Measurements from ENCODE around the gene PITRM1.
"Not testable (repeated sequence)": the region's sequence is repeated elsewhere in the genome, so short reads cannot be mapped to it uniquely, and the experiment has no call there.

The PITRM1 gene

DNA sequence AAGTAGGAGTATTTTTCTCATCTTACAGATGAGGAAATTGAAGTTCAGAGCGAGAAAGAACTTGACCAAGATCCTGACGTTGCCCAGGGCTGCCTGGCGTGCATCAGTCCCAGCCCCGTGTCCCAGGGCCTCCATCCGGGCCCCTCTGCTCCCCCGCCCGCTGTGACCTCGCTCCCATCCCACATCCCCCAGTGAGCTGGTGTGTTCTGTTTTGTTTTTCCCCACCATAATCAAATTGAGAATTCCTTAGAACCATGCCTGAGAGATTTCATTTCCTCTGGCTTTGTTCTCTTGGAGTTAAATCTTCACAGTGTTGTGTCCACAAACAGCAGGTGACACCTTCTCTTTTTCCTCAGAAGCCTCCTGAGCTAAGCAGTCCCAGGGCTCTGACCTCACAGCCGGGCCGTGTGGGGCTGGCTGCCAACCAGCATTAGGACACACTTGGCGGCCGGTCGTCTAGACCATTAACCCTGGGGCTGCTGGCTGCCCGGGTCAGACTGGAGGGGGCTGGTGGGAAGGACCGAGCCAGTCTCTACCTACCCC lies 60.9 kb downstream of the PITRM1 start:
- H3K9me3 ChIP-seq (ENCODE audit: low read length), result no peaks in the 10 kb centered on the region
- no peak overlapping the region for H3K27ac ChIP-seq (ENCODE audit: low read depth, low read length)
- peaks cover 10% of the 10 kb centered on the region for H3K36me3 ChIP-seq (ENCODE audit: insufficient read depth, low read length)
- no peak overlapping the region for H3K9ac ChIP-seq (ENCODE audit: low read length)
- no peak overlapping the region for H3K4me3 ChIP-seq (ENCODE audit: low read depth in 1 of 2, low read length in 2 of 2)
- H3K4me1 ChIP-seq (ENCODE audit: insufficient read depth, low read length), result no peaks in the 10 kb centered on the region
- no peaks in the 10 kb centered on the region for H3K27me3 ChIP-seq (ENCODE audit: control insufficient read depth in 1 of 2, insufficient read depth in 2 of 2, low read length in 2 of 2)

DNA sequence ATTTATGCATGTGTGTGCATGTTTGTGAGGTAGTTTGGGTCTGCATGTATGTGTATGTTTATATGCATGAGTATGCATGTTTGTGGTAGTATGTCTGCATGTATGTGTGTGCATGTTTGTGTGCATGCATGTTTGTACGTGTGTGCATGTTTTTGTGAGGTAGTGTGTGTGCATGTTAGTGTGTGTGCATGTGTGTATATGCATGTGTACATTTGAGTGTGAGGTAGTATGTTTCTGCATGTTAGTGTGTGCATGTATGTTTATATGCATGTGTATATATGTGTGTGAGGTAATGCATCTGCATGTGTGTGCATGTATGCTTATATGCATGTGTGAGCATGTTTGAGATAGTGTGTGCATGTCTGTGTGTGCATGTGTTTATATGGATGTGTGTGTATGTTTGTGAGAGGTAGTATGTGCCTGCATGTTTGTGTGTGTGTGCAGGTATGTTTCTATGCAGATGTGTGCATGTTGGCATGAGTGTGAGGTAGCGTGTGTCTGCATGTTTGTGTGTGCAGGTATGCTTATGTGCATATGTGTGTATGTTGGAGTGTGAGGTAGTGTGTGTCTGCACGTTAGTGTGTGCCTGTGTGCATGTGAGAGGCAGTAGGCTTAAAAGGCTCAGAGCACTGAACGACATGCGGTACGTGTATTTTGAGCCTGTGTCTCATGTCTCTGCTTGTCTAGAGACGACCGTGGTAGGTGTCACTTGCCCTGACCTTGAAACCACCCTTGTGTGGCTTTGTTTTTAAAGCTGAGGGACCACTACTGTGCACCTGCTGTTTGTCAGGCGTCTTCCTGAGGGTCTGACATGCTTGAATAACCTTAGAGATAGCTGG lies 61.6 kb downstream of the PITRM1 start:
- H3K4me1 ChIP-seq (ENCODE audit: insufficient read depth, low read length), result no peaks in the 10 kb centered on the region
- peaks cover 10% of the 10 kb centered on the region for H3K36me3 ChIP-seq (ENCODE audit: insufficient read depth, low read length)
- no peak overlapping the region for H3K27ac ChIP-seq (ENCODE audit: low read depth, low read length)

DNA sequence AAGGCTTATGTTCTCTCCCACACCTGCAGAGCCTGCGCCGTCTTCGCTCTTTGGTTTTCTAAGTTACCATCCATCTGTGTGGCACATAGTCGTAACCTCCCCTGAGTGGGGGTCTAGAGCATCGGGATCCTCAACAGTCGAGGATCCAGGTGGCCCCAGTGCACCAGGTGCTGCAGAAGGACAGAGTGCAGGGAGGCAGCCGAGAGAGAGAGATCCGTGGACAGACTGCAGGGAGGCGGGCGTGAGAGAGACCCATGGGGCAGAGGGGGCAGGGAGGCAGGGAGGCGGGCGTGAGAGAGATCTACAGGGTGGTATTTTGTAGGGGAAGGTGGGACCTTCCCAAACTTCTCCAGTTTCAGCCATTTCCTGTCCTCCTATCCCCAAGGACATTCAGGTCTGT lies 62.9 kb downstream of the PITRM1 start:
- H3K9me3 ChIP-seq (ENCODE audit: low read length), result no peaks in the 10 kb centered on the region
- H3K36me3 ChIP-seq (ENCODE audit: insufficient read depth, low read length), result peaks cover 10% of the 10 kb centered on the region
- H3K27me3 ChIP-seq (ENCODE audit: control insufficient read depth in 1 of 2, insufficient read depth in 2 of 2, low read length in 2 of 2), result no peaks in the 10 kb centered on the region
- H3K27ac ChIP-seq (ENCODE audit: low read depth, low read length), result no peak overlapping the region
- H3K4me1 ChIP-seq (ENCODE audit: insufficient read depth, low read length), result no peaks in the 10 kb centered on the region
- no peak overlapping the region for H3K4me3 ChIP-seq (ENCODE audit: low read depth in 1 of 2, low read length in 2 of 2)
- H3K9ac ChIP-seq (ENCODE audit: low read length), result no peak overlapping the region

More for the DNA sequence above, 61.6 kb downstream of the PITRM1 start:
- Histone ChIP-seq H3K9ac (ENCODE audit: low read length) (no peak overlapping the region), H3K9me3 (ENCODE audit: low read length) (no peaks in the 10 kb centered on the region), H3K27me3 (ENCODE audit: control insufficient read depth in 1 of 2, insufficient read depth in 2 of 2, low read length in 2 of 2) (no peaks in the 10 kb centered on the region), H3K4me3 (ENCODE audit: low read depth in 1 of 2, low read length in 2 of 2) (no peak overlapping the region)

DNA sequence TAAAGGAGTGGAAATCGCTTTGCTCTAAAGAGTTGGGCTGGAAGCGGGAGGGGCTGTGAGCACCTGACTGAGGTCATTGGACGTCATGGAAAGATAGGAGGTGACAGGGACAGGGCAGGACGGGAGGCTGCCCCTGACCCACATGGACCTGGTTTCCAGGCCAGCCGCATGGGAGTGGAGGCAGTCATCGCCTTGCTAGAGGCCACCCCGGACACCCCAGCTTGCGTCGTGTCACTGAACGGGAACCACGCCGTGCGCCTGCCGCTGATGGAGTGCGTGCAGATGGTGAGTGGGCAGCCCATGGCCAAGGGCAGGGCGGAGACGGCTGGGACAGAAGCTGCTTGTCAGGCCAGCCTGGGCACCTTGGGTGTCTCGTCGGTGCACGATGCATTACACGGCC lies 63.4 kb downstream of the PITRM1 start:
- H3K27ac ChIP-seq (ENCODE audit: low read depth, low read length), result no peak overlapping the region
- no peak overlapping the region for H3K4me3 ChIP-seq (ENCODE audit: low read depth in 1 of 2, low read length in 2 of 2)
- no peaks in the 10 kb centered on the region for H3K9me3 ChIP-seq (ENCODE audit: low read length)
- H3K4me1 ChIP-seq (ENCODE audit: insufficient read depth, low read length), result no peaks in the 10 kb centered on the region
- peaks cover 10% of the 10 kb centered on the region for H3K36me3 ChIP-seq (ENCODE audit: insufficient read depth, low read length)
- no peak overlapping the region for H3K9ac ChIP-seq (ENCODE audit: low read length)
- no peaks in the 10 kb centered on the region for H3K27me3 ChIP-seq (ENCODE audit: control insufficient read depth in 1 of 2, insufficient read depth in 2 of 2, low read length in 2 of 2)

DNA sequence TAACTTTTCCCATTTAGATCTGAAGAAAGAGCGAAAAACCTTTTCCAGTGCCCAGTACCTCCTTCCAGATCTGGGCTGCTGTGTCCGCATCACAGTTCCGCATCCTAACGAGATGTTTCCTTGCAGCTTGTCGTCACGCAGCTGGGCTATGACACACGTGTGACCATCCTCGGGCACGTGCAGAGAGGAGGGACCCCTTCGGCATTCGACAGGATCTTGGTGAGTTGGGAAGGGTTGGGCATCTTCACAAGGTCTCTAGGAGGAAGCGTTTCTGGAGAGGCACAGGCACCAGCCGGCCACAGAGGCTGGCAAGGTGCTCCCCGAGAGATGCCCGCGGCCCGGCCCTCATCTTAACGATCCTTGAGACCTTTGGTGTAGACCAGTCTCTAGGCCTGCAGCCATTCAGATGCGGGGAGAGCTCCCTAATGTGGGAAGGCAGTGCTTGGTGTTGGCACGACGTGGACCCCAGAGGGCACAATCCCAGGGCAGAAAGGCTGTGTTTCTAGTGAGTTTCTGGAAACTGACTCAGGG lies 63.9 kb downstream of the PITRM1 start:
- Histone ChIP-seq H3K9ac (ENCODE audit: low read length) (no peak overlapping the region), H3K4me1 (ENCODE audit: insufficient read depth, low read length) (no peaks in the 10 kb centered on the region), H3K36me3 (ENCODE audit: insufficient read depth, low read length) (peaks cover 9% of the 10 kb centered on the region), H3K4me3 (ENCODE audit: low read depth in 1 of 2, low read length in 2 of 2) (no peak overlapping the region), H3K27me3 (ENCODE audit: control insufficient read depth in 1 of 2, insufficient read depth in 2 of 2, low read length in 2 of 2) (no peaks in the 10 kb centered on the region), H3K9me3 (ENCODE audit: low read length) (no peaks in the 10 kb centered on the region), H3K27ac (ENCODE audit: low read depth, low read length) (no peak overlapping the region)

DNA sequence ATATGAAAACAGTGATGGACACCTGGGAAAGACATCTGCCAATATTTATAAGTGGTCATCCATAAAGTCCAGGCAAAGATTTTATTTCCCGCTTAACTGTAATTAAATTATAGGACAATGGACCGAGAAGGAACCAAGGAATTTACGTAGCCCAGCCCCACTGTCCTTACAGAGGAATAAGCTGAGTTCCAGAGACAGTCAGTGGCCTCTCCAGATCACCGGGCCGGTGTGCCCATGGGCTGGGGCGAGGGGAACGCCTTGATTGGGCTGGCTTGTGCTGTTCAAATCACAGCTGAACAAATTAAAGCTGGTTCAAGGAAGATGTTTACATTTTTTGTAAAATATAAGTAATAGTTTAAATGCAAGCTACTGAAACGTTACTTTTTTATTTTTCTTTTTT lies 64.5 kb downstream of the PITRM1 start:
- Histone ChIP-seq H3K9me3 (ENCODE audit: low read length) (no peaks in the 10 kb centered on the region), H3K4me1 (ENCODE audit: insufficient read depth, low read length) (no peaks in the 10 kb centered on the region), H3K9ac (ENCODE audit: low read length) (no peak overlapping the region), H3K36me3 (ENCODE audit: insufficient read depth, low read length) (peaks cover 6% of the 10 kb centered on the region), H3K27ac (ENCODE audit: low read depth, low read length) (no peak overlapping the region), H3K4me3 (ENCODE audit: low read depth in 1 of 2, low read length in 2 of 2) (no peak overlapping the region), H3K27me3 (ENCODE audit: control insufficient read depth in 1 of 2, insufficient read depth in 2 of 2, low read length in 2 of 2) (no peaks in the 10 kb centered on the region)

DNA sequence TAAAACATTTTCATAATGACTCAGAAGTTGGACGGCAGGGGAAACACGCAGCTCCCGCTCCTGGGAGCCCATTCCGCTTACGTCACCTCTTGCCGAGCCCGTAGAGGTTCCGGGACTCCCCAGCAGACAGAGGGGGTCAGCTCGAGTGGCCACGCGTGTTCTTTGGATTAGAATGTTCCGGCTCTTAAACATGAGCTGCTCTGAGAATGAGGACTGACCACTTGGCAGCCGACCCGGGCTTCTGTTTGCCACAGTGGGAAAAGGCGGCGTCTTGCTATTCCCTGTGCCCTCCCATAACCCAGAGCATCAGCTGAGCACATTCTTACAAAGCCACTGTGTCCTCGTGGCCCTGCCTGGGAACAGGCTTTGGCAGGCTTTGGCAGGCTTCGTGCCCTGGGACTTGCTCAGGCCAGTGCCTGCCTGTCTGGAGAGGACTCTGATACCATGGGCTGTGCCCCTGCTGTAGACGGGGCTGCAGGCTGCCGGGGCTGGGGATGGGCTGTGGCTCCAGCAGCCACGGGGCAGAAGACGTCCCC lies 65.1 kb downstream of the PITRM1 start:
- Histone ChIP-seq H3K9ac (ENCODE audit: low read length) (no peak overlapping the region), H3K4me1 (ENCODE audit: insufficient read depth, low read length) (no peaks in the 10 kb centered on the region), H3K9me3 (ENCODE audit: low read length) (no peaks in the 10 kb centered on the region), H3K4me3 (ENCODE audit: low read depth in 1 of 2, low read length in 2 of 2) (no peak overlapping the region), H3K36me3 (ENCODE audit: insufficient read depth, low read length) (peaks cover 6% of the 10 kb centered on the region), H3K27me3 (ENCODE audit: control insufficient read depth in 1 of 2, insufficient read depth in 2 of 2, low read length in 2 of 2) (no peaks in the 10 kb centered on the region), H3K27ac (ENCODE audit: low read depth, low read length) (no peak overlapping the region)

DNA sequence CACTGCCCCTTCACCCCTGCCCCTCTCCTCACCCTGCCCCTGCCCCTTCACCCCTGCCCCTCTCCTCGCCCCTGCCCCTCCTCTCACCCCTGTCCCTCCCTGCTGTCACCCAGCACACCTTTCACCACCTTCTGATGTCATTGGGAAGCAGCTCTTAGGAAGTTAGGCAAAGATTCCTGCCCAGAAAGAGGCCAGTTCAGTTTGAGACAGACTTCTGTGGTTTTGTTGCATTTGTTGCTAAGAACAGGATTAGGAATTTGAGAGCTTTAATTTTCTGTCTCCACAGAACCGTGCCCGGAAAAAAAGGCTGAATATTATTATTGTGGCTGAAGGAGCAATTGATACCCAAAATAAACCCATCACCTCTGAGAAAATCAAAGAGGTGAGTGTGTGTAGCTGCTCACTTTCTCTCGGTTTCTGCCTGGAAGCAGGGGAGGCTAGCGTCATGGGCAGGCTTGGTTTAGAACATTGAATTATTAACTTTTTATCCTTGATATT lies 65.6 kb downstream of the PITRM1 start:
- Histone ChIP-seq H3K36me3 (ENCODE audit: insufficient read depth, low read length) (peaks cover 6% of the 10 kb centered on the region), H3K4me1 (ENCODE audit: insufficient read depth, low read length) (no peaks in the 10 kb centered on the region), H3K4me3 (ENCODE audit: low read depth in 1 of 2, low read length in 2 of 2) (no peak overlapping the region), H3K27me3 (ENCODE audit: control insufficient read depth in 1 of 2, insufficient read depth in 2 of 2, low read length in 2 of 2) (no peaks in the 10 kb centered on the region), H3K27ac (ENCODE audit: low read depth, low read length) (no peak overlapping the region), H3K9me3 (ENCODE audit: low read length) (no peaks in the 10 kb centered on the region), H3K9ac (ENCODE audit: low read length) (no peak overlapping the region)

DNA sequence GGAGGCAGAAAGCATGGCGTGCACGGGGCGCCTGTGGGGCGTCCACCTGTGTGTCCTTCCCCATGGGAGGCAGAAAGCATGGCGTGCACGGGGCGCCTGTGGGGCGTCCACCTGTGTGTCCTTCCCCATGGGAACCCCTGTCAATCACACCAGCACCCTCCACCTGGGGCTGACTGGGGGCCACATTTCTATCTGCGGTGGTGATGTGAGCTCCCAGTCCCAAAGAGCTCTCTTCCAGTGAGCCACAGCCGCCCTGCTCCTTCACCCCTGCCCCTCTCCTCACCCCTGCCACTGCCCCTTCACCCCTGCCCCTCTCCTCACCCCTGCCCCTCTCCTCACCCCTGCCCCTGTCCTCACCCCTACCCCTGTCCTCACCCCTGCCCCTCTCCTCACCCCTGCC lies 66.3 kb downstream of the PITRM1 start:
- H3K36me3 ChIP-seq (ENCODE audit: insufficient read depth, low read length); H3K9me3 ChIP-seq (ENCODE audit: low read length); H3K9ac ChIP-seq (ENCODE audit: low read length); H3K4me1 ChIP-seq (ENCODE audit: insufficient read depth, low read length); H3K27me3 ChIP-seq (ENCODE audit: control insufficient read depth in 1 of 2, insufficient read depth in 2 of 2, low read length in 2 of 2); H3K27ac ChIP-seq (ENCODE audit: low read depth, low read length); H3K4me3 ChIP-seq (ENCODE audit: low read depth in 1 of 2, low read length in 2 of 2): not testable (repeated sequence)

DNA sequence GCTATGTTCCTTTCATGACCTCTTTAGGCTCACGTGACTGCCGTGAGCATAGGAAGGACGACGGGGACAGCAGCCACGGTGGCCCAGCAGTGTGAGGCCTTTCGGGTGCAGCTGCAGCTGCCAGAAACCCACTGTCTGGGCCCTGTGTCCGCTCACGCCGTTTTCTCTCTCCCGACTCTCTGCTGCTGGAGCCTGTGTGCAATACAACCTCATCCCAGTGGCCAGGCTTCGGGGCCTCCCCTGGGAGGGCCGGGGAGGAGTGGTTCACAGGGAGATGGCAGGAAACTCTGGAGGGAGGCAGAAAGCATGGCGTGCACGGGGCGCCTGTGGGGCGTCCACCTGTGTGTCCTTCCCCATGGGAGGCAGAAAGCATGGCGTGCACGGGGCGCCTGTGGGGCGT lies 66.7 kb downstream of the PITRM1 start:
- no peak overlapping the region for H3K27ac ChIP-seq (ENCODE audit: low read depth, low read length)
- H3K27me3 ChIP-seq (ENCODE audit: control insufficient read depth in 1 of 2, insufficient read depth in 2 of 2, low read length in 2 of 2), result no peaks in the 10 kb centered on the region
- peaks cover 6% of the 10 kb centered on the region for H3K4me1 ChIP-seq (ENCODE audit: insufficient read depth, low read length)
- no peak overlapping the region for H3K9ac ChIP-seq (ENCODE audit: low read length)
- H3K4me3 ChIP-seq (ENCODE audit: low read depth in 1 of 2, low read length in 2 of 2), result no peak overlapping the region
- peaks cover 6% of the 10 kb centered on the region for H3K36me3 ChIP-seq (ENCODE audit: insufficient read depth, low read length)
- H3K9me3 ChIP-seq (ENCODE audit: low read length), result no peaks in the 10 kb centered on the region

DNA sequence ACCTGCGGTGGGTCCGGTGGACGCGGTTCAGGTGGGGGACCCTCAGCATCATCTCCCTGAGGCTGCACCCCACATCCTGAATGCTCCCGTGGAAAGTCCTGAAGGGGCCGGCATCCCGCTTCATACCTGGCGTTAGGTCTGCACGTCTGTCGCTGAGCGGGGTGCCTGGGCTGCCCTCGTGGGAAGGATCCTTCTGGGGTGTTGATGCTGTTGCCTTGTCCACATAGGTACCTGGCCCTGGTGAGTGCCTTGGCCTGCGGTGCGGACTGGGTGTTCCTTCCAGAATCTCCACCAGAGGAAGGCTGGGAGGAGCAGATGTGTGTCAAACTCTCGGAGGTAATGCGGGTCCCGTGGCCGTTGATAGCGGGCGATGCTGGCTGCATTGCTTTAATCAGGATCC lies 67.4 kb downstream of the PITRM1 start:
- peaks cover 6% of the 10 kb centered on the region for H3K4me1 ChIP-seq (ENCODE audit: insufficient read depth, low read length)
- no peaks in the 10 kb centered on the region for H3K27me3 ChIP-seq (ENCODE audit: control insufficient read depth in 1 of 2, insufficient read depth in 2 of 2, low read length in 2 of 2)
- peaks cover 6% of the 10 kb centered on the region for H3K36me3 ChIP-seq (ENCODE audit: insufficient read depth, low read length)
- H3K27ac ChIP-seq (ENCODE audit: low read depth, low read length), result no peak overlapping the region
- H3K4me3 ChIP-seq (ENCODE audit: low read depth in 1 of 2, low read length in 2 of 2), result no peak overlapping the region
- H3K9ac ChIP-seq (ENCODE audit: low read length), result no peak overlapping the region
- H3K9me3 ChIP-seq (ENCODE audit: low read length), result no peaks in the 10 kb centered on the region

Measured in muscle layer of colon (tissue), 2 donors.